Left renal cortex interstitium (tissue), 4 donors: ENCODE results near the gene GRAMD1A. TPM values are rescaled to one million over a fixed set of nuclear protein-coding genes. Genes with fewer than 3 reads are reported as not detected.

Experiments used
- DNase-seq, 4 donors: peaks; one replicate each; pipeline ENCODE4 v3.0.0-alpha.2; 2013; ENCODE audit warnings: low read depth in 4 of 4, low spot score in 2 of 4, missing footprints in 1 of 4
- polyA plus RNA-seq, 4 donors: library from polyadenylated mRNA; unstranded; fragments of 120-200 nt; gene quantifications; one replicate each; pipeline ENCODE4 v1.2.1, GENCODE V29; 2013; ENCODE audit not compliant: insufficient read length in 4 of 4

Gene GRAMD1A
- polyA plus RNA-seq, 4 donors = 48.1 to 87.2 (median 61.3) TPM

DNA sequence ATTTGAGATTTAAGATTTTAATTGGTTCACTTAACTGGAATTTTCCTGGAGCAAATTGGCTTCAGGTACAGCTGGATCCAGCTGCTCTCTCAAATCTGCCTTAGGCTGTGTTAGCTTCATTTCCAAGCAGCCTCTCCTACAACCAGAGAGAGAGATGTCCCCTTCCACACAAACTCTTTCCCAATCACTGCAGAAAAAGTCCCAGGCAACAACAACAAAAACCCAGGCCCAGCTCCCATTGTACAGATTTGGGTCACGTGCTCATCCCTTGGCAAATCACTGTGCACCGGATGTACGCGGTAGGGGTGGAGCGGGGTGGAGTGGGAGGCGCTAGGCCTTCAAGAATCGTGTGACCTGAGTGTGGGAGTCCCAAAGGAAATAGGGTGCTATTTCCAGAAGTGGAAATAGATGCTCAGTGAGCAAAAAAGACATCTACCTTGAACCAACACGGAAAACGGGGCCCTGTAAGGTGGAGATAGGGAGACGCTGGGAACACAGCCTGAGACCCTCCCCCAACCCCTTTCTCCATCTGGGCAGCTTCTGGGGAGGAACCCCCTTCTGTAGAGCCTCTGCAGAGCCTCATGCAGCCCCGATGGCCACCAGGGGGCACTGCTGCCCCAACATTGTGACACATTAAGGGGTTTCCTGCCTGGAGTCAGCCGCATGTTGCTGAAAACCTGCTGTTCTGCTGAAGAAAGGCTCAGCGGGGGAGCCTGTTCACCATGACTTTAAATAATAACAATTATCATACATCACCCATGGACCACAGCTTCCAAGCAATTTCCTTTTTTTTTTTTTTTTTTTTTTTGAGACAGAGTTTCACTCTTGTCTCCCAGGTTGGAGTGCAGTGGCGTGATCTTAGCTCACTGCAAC is 66.8 kb downstream of the GRAMD1A start:
- peak in 2 of 4 donors; percentile 64 to 77 for DNase-seq

- no peak for DNase-seq
Observed at GRCh38 chr19:35068941-35069634, 69.0 kb downstream of the GRAMD1A start.

DNA sequence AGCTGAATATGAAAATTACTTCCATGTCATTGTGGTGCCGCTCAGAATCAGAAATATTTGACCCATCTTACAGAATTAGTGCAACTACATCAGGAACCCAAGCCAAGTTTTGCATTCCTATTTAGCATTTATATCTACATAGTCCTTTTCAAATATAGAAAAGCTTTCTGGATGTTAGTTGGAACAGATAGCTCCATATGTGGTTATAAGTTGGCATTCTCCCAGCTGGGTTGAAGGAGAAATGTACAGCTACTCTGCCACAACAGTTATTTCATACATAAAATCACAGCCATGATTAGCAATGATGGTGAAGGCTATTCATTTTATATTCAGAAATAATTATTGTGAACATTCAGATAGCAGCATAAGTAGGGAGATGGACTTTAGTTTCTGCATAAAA is 69.6 kb downstream of the GRAMD1A start:
- no peak for DNase-seq

DNA sequence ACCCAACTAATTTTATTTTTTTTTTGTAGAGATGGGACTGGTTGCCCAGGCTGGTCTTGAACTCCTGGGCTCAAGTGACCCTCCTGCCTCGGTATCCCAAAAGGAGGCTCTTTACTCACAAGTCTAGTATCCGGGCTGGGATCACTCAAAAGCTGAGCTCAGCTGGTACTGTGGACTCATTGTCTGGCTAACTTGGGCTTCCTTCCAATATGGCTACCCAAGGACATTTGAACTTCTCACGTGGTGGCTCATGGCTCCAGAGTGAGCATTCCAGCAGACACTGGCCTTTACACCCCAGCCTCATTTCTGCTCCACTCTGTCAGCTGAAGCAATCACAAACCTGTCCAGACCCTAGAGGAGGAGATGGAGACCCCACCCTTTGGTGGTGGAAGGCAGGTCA is 70.3 kb downstream of the GRAMD1A start:
- DNase-seq = no peak

DNA sequence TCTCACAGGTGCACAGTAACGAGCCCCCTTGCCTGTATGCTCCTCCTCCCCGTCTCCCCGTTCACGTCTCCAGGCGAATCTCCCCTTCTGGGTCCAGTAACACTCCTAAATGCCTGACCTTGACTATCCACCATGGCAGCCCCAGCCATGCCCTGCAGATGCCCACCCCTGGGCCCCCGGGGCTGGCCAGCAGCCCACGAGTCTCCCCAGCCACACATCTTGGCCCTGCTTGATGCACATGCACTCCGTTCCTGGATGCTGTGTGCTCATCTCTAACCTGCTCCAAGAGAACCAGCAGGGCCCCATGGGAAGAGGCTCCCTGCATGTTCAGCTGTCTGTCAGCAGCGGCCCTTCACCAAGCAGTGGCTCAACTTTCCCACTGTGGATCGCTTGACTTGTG is 73.4 kb downstream of the GRAMD1A start:
- DNase-seq = no peak

DNA sequence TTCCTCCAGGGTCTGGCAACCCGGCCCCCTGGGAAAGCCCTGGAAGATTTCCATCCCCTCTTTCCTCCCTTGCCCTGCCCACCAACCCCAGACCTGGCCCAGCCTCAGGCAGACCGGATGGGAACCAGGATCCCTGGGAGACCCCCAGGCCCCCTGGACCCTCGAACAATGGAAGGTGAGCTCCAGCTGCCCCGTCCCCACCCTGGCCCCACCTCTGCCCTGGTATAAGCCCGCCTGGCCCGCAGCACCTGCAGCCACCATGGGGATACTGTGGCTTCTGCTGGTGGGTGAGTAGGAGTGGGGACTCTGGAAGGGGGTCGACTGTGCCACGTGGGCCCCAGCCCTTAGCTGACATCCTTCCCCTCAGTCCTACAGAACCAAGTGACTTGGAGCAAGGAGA is 73.8 kb downstream of the GRAMD1A start:
- DNase-seq = no peak

- DNase-seq = no peak
Observed at GRCh38 chr19:35074426-35075201, 74.5 kb downstream of the GRAMD1A start.

- no peak for DNase-seq
Observed at GRCh38 chr19:35075202-35076025, 75.3 kb downstream of the GRAMD1A start.

DNA sequence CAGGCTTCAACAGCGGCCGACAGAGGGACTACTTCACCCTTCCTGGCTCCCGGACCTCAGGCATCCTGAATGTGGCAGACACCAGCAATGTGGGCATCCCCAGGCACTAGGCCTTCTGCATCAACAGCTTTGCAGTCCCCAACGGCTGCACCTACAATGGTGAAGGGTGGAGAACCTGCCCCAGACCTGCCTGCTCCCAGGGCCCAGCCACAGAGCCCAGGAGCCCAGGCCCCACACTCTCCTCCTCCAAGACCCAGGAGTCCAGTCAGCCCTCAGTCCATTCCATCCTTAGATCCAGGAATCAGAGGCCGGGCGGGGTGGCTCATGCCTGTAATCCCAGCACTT is 75.9 kb downstream of the GRAMD1A start:
- DNase-seq = no peak

Other genes starting within 250 kb of the GRAMD1A start
- 10 to 100 TPM; 12.8 to 18.1 (median 16.2) TPM for gene ZNF599, start 227.1 kb upstream of the GRAMD1A start, polyA plus RNA-seq
- gene ZNF30, start 73.4 kb upstream of the GRAMD1A start, polyA plus RNA-seq = 1 to 10 TPM; 5.6 to 7.9 (median 7.2) TPM
- gene ZNF792, start 36.1 kb upstream of the GRAMD1A start, polyA plus RNA-seq = 1 to 10 TPM; 5.3 to 7.2 (median 6.1) TPM
- gene SCN1B, start 30.1 kb downstream of the GRAMD1A start, polyA plus RNA-seq = 1 to 10 TPM in 3 of 4 donors, under 1 TPM in 1; 0.41 to 1.4 (median 1.4) TPM
- gene HPN, start 41.4 kb downstream of the GRAMD1A start, polyA plus RNA-seq = 100 to 1,000 TPM in 3 of 4 donors, 10 to 100 TPM in 1; 88.9 to 122 (median 112) TPM
- gene FXYD3, start 115.5 kb downstream of the GRAMD1A start, polyA plus RNA-seq = 10 to 100 TPM; 16.2 to 25.3 (median 19.5) TPM
- 1 to 10 TPM; 2.9 to 4.0 (median 3.3) TPM for gene LGI4, start 134.7 kb downstream of the GRAMD1A start, polyA plus RNA-seq
- 10 to 100 TPM; 15.4 to 32.1 (median 24.9) TPM for gene FXYD1, start 138.5 kb downstream of the GRAMD1A start, polyA plus RNA-seq
- 1 to 10 TPM in 2 of 4 donors, under 1 TPM in 2; 0.44 to 2.2 (median 1.3) TPM for gene FXYD7, start 142.9 kb downstream of the GRAMD1A start, polyA plus RNA-seq
- 10 to 100 TPM; 19.5 to 33.3 (median 25.7) TPM for gene FXYD5, start 154.4 kb downstream of the GRAMD1A start, polyA plus RNA-seq
- gene FAM187B, start 228.4 kb downstream of the GRAMD1A start, polyA plus RNA-seq = not detected
- 10 to 100 TPM; 49.9 to 73.2 (median 59.6) TPM for gene LSR, start 248.7 kb downstream of the GRAMD1A start, polyA plus RNA-seq